Duodenal mucosa (tissue), 2 donors: ENCODE data around the gene FGF22.
"Not testable (repeated sequence)": the region's sequence is repeated elsewhere in the genome, so short reads cannot be mapped to it uniquely, and the experiment has no call there.

Experiments
- H3K27ac ChIP-seq: one replicate; pipeline ENCODE4 v1.7.0; 2013; ENCODE audit warnings: low read depth, low read length
- H3K27me3 ChIP-seq, 2 donors: one replicate each; pipeline ENCODE4 v1.7.0; 2013; ENCODE audit warnings: low read length in 2 of 2, control low read depth in 1 of 2; ENCODE audit not compliant: insufficient read depth in 2 of 2, control insufficient read depth in 1 of 2
- H3K36me3 ChIP-seq, 2 donors: one replicate each; pipeline ENCODE4 v1.7.0; 2013; ENCODE audit warnings: low read length in 2 of 2, control low read depth in 1 of 2; ENCODE audit not compliant: insufficient read depth in 2 of 2, control insufficient read depth in 1 of 2
- H3K4me1 ChIP-seq, 2 donors: one replicate each; pipeline ENCODE4 v1.7.0; 2013; ENCODE audit warnings: low read length in 2 of 2, control low read depth in 1 of 2; ENCODE audit not compliant: insufficient read depth in 2 of 2, control insufficient read depth in 1 of 2
- H3K4me3 ChIP-seq, 2 donors: one replicate each; pipeline ENCODE4 v1.7.0; 2013; ENCODE audit warnings: low read length in 2 of 2, low read depth in 1 of 2
- H3K9ac ChIP-seq, 2 donors: one replicate each; pipeline ENCODE4 v1.7.0; 2013; ENCODE audit warnings: low read length in 2 of 2, low read depth in 1 of 2
- H3K9me3 ChIP-seq, 2 donors: one replicate each; pipeline ENCODE4 v1.7.0; 2013; ENCODE audit warnings: low read length in 2 of 2, control low read depth in 1 of 2; ENCODE audit not compliant: control insufficient read depth in 1 of 2

Gene FGF22

GRCh38 chr19:622666-623065, 17.0 kb upstream of the FGF22 start:
- Histone ChIP-seq H3K9ac (no peak overlapping the region), H3K27ac (no peak overlapping the region), H3K4me3 (no peak overlapping the region), H3K36me3 (peaks cover 18 to 58% of the 10 kb centered on the region in 2 donors), H3K9me3 (no peaks in the 10 kb centered on the region), H3K27me3 (no peaks in the 10 kb centered on the region), H3K4me1 (no peaks in the 10 kb centered on the region)

DNA sequence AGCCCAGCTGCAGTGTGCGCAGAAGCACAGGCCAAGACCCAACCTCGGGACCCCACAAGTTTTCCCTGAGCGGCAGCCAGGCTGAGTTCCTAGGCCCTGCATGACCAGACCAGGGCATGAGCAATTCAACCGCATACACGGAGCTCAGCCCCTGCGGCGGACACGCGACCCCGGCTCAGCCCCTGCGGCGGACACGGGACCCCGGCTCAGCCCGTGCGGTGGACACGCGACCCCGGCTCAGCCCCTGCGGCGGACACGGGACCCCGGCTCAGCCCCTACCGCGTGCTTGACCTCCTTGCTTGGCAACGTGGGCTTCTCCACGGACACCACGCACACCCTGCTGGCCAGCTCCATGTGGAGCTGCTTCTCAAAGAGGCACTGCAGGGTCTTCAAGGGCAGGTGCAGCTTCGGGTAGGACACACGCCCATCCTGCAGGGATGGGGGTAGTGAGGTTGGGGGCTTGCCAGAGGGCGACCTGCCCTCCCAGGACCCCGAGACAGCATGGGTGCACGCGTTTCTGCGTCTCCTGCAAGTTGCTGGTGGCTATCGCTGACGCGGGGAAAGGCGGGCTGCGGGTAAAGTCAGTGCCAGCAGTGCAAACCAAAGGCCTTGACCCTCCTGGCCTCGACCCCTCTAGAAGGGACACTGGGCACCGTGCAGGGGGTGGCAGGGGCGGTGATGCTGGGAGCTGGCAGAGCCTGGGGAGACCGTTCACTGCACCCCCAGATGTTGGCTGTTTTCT, 16.3 kb upstream of the FGF22 start:
- Histone ChIP-seq H3K27ac (no peak overlapping the region), H3K36me3 (peaks cover 18 to 57% of the 10 kb centered on the region in 2 donors), H3K9ac (no peak overlapping the region), H3K9me3 (no peaks in the 10 kb centered on the region), H3K27me3 (no peaks in the 10 kb centered on the region), H3K4me1 (no peaks in the 10 kb centered on the region), H3K4me3 (no peak overlapping the region)

- Histone ChIP-seq H3K9me3 (no peaks in the 10 kb centered on the region), H3K36me3 (peaks cover 12 to 56% of the 10 kb centered on the region in 2 donors)
Measured at GRCh38 chr19:623974-624373, 15.7 kb upstream of the FGF22 start.

GRCh38 chr19:624433-625109, 15.1 kb upstream of the FGF22 start:
- no peak overlapping the region for H3K9ac ChIP-seq
- no peak overlapping the region for H3K27ac ChIP-seq
- no peaks in the 10 kb centered on the region for H3K9me3 ChIP-seq
- H3K4me3 ChIP-seq: no peak overlapping the region
- no peaks in the 10 kb centered on the region for H3K4me1 ChIP-seq
- H3K27me3 ChIP-seq: no peaks in the 10 kb centered on the region
- peaks cover 9 to 52% of the 10 kb centered on the region in 2 donors for H3K36me3 ChIP-seq

More at GRCh38 chr19:623974-624373, 15.7 kb upstream of the FGF22 start:
- Histone ChIP-seq H3K27me3 (no peaks in the 10 kb centered on the region), H3K27ac (no peak overlapping the region), H3K4me1 (no peaks in the 10 kb centered on the region), H3K9ac (no peak overlapping the region), H3K4me3 (no peak overlapping the region)

DNA sequence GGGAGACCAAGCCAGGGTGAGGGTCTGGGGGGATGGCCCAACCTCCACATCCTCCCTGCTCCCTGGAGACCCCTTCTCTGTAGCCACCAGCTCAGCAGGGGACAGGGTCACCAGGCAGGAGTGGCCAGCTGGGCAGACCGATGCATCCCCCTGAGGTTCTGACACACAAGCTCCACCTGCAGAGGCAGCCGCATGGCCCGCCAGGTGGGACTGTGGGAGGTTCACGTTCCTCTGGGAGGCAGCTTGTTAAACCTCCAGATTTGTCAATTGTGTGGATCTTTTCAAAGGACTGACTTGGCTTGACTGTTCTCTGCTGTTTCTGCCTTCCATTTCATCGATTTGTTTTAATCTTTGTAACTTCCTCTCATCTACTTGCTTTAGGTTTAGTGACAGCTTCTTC, 14.4 kb upstream of the FGF22 start:
- Histone ChIP-seq H3K9me3 (no peaks in the 10 kb centered on the region), H3K9ac (no peak overlapping the region), H3K4me3 (no peak overlapping the region), H3K27me3 (no peaks in the 10 kb centered on the region), H3K27ac (no peak overlapping the region), H3K36me3 (peaks cover 6 to 50% of the 10 kb centered on the region in 2 donors), H3K4me1 (no peaks in the 10 kb centered on the region)

GRCh38 chr19:626566-626965, 13.1 kb upstream of the FGF22 start:
- not testable (repeated sequence) for H3K4me1 ChIP-seq
- peaks cover 4 to 49% of the 10 kb centered on the region in 2 donors for H3K36me3 ChIP-seq

GRCh38 chr19:628168-628567, 11.5 kb upstream of the FGF22 start:
- H3K36me3 ChIP-seq: peaks cover 4 to 38% of the 10 kb centered on the region in 2 donors
- no peak overlapping the region for H3K27ac ChIP-seq

More at GRCh38 chr19:626566-626965, 13.1 kb upstream of the FGF22 start:
- H3K4me3 ChIP-seq, H3K9ac ChIP-seq, H3K27ac ChIP-seq, H3K9me3 ChIP-seq, H3K27me3 ChIP-seq: not testable (repeated sequence)

DNA sequence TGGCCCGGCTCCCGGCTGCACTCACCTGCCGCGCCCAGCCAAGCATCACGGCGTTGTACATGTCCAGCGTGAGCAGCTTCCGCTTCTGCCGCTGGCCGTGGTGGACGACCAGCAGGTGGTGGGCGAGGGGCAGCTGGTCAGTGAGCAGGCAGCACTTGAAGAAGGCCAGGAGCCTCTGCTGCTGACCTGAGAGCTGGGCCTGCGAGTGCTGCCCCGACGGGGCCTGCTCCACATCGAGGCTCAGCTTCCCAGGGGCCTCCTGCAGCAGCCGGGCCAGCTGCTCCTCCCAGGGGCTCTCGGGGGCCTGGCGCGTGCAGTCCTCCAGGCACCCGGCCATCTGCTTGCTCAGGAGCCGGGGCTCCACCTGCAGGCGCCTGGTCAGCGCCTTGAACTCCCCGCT, 10.2 kb upstream of the FGF22 start:
- Histone ChIP-seq H3K4me1 (peaks cover 12 to 16% of the 10 kb centered on the region in 2 donors), H3K36me3 (peaks cover 4 to 32% of the 10 kb centered on the region in 2 donors)
- not testable (repeated sequence) for H3K4me3 ChIP-seq, H3K9ac ChIP-seq, H3K27me3 ChIP-seq, H3K9me3 ChIP-seq, H3K27ac ChIP-seq

More at GRCh38 chr19:628168-628567, 11.5 kb upstream of the FGF22 start:
- Histone ChIP-seq H3K27me3 (no peaks in the 10 kb centered on the region), H3K9ac (no peak overlapping the region), H3K9me3 (no peaks in the 10 kb centered on the region), H3K4me3 (no peak overlapping the region), H3K4me1 (peaks cover 7 to 8% of the 10 kb centered on the region in 2 donors)

DNA sequence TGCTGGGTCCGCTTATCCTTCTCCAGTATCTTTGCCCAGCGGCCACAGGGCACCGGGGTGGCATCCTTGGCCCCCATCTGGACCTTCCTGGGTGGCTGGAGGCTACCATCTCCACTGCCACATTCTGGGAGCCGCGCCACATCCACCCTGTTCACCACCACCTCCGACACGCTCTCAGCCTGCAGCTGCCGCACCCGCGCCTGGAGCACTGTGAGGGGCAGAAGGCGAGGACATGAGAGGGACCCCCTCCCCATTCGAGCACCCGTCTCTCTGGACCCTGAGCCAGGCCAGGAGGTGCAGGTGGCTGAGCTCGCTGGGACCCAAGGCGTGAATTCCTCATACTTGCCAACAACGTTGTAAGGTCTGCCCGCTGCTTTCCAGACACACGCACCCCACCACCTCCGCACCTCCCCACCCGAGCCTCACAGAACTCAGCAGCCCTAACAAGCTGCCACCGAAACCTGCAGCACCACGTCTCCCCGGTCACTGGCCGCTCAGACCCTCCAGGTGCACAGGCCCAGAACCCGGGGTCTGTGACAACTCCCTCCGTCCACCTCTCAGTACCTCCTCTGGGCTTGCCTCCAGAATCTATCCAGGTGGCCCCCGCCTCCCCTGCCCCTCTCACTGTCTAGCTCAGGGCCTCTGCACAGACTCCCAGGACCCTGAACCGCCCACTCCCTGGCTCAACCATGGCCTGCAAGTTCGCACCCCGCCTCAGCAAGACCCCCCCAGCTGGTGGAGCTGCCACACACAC, 9.5 kb upstream of the FGF22 start:
- H3K36me3 ChIP-seq: peaks cover 3 to 26% of the 10 kb centered on the region in 2 donors
- no peak overlapping the region for H3K27ac ChIP-seq
- H3K9ac ChIP-seq: no peak overlapping the region
- no peak overlapping the region for H3K4me3 ChIP-seq
- H3K4me1 ChIP-seq: peaks cover 12 to 16% of the 10 kb centered on the region in 2 donors
- no peaks in the 10 kb centered on the region for H3K27me3 ChIP-seq
- H3K9me3 ChIP-seq: no peaks in the 10 kb centered on the region

DNA sequence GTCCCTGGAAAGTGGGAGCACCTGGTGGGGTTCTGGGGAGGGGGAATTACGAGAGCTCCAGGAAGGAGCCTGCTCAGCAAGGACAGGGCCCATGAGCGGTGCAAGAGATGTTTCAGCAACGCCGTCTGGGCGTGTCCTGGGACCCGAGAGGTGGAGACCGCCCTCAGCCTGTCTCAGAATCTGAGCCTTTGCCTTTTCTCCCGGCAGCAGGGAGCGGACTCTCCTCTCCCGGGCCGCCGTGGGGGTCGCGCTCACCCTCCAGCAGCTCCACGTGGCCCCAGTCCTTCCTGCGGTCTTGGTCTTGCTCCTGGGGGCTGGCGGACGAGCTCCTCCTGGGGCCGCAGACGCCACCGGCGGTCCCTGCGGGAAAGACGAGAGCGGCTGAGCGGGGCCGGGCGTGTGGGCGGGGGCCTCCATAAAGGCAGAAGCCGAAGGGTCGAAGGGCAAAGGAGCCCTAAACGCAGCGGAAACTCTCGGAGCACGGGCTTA, 7.1 kb upstream of the FGF22 start:
- Histone ChIP-seq H3K27me3 (no peaks in the 10 kb centered on the region), H3K27ac (peak overlapping the region; percentile 56), H3K4me3 (peak overlapping the region; percentile 77 to 92), H3K9ac (peak overlapping the region; percentile 49 to 71), H3K4me1 (peaks cover 12 to 16% of the 10 kb centered on the region in 2 donors), H3K9me3 (no peaks in the 10 kb centered on the region), H3K36me3 (peaks cover 0 to 18% of the 10 kb centered on the region in 2 donors)
